Measurements from ENCODE around the gene PAX3. TPM values are rescaled to one million over a fixed set of nuclear protein-coding genes. Genes with fewer than 3 reads are reported as not detected.

PAX3 gene
- total and polyA plus RNA-seq, 2 donors, result 3.3 TPM; not detected in 1

GRCh38 chr2:222318712-222319585 lies 20.2 kb upstream of the PAX3 start:
- Histone ChIP-seq H3K4me3 (ENCODE audit: low read depth, low read length) (peak overlapping the region; percentile 53), H3K4me1 (ENCODE audit: insufficient read depth) (peaks cover 2% of the 10 kb centered on the region), H3K36me3 (ENCODE audit: insufficient read depth) (no peaks in the 10 kb centered on the region), H3K27ac (ENCODE audit: low read depth) (no peak overlapping the region)
- WGBS, result under 1% methylated on average over 102 of the region's 104 CpGs
- no peak for DNase-seq (ENCODE audit: extremely low spot score)

DNA sequence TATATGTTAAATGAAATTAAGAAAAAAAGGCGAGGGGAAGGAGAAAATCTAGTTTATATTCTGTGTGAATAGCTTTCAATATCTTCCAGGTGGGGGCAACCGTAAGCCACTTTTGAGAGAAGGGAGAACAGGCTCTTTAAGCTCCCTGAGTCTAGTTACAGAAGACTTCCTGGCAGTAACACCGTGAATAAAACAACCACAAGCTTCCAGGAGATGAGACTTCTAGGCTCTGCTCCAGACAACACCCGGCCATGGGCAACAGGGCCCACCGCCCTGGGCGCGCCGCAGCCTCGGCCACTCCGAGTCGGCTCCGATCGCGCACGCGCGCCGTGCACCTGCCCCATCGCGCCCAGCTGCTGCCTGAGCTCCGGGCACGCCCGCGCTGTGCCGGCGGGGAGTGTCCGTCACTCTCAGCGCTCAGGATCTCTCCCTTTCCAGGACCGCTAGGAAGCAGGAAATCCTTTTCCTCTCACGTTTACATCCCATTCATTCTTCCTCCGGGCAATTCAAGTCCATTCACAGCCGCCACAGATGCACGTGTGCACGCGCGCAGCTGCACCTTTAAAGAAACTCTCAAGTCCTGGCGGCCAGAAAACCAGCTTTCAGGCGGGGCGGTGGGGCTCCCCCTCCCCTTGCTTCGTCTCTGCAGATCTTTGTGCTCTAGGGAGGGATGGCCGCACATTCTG lies 19.4 kb upstream of the PAX3 start:
- DNase-seq (ENCODE audit: extremely low spot score), result no peak
- Histone ChIP-seq H3K27ac (ENCODE audit: low read depth) (no peak overlapping the region), H3K36me3 (ENCODE audit: insufficient read depth) (no peaks in the 10 kb centered on the region), H3K4me1 (ENCODE audit: insufficient read depth) (peaks cover 2% of the 10 kb centered on the region), H3K4me3 (ENCODE audit: low read depth, low read length) (peak overlapping the region; percentile 12)
- WGBS, result under 1% methylated on average over 41 of the region's 41 CpGs

DNA sequence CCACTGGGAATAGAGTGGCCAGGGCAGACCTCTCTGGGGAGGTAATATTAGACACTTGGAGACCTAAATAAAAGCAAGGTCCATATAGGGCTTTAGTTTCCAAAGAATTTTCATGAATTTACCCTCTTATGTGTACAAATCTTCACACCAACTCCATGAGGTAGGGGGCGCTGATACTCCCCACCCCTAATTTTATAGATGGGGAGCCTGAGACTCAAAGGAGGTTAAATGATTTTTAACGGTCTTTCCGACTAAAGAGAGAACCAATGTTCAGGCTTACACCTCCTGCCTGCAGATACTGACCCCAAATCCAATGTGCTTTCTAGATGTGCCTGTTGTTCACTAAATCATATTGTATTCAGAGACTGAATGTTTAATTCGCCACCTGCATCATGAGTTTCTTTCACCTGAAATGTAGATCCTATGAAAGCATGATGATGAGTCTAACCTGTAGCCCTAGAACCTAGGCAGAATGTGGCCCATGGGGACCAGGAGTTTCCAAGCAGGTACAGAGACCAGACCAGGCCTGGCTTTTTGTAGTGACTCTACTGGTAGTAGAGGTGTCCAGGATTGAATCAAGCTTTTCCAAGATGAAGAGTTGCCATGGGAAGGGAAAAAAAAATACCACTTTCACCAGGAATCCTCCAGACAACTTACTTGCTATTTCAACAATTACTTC lies 16.8 kb upstream of the PAX3 start:
- H3K36me3 ChIP-seq (ENCODE audit: insufficient read depth), result no peaks in the 10 kb centered on the region
- WGBS, result 40% methylated on average over 4 of the region's 4 CpGs
- no peak for DNase-seq (ENCODE audit: extremely low spot score)
- no peak overlapping the region for H3K27ac ChIP-seq (ENCODE audit: low read depth)
- H3K4me1 ChIP-seq (ENCODE audit: insufficient read depth), result peaks cover 2% of the 10 kb centered on the region
- no peak overlapping the region for H3K4me3 ChIP-seq (ENCODE audit: low read depth, low read length)

GRCh38 chr2:222313816-222314215 lies 15.0 kb upstream of the PAX3 start:
- Histone ChIP-seq H3K4me1 (ENCODE audit: insufficient read depth) (no peaks in the 10 kb centered on the region), H3K36me3 (ENCODE audit: insufficient read depth) (no peaks in the 10 kb centered on the region), H3K27ac (ENCODE audit: low read depth) (no peak overlapping the region), H3K4me3 (ENCODE audit: low read depth, low read length) (no peak overlapping the region)
- no peak for DNase-seq (ENCODE audit: extremely low spot score)

DNA sequence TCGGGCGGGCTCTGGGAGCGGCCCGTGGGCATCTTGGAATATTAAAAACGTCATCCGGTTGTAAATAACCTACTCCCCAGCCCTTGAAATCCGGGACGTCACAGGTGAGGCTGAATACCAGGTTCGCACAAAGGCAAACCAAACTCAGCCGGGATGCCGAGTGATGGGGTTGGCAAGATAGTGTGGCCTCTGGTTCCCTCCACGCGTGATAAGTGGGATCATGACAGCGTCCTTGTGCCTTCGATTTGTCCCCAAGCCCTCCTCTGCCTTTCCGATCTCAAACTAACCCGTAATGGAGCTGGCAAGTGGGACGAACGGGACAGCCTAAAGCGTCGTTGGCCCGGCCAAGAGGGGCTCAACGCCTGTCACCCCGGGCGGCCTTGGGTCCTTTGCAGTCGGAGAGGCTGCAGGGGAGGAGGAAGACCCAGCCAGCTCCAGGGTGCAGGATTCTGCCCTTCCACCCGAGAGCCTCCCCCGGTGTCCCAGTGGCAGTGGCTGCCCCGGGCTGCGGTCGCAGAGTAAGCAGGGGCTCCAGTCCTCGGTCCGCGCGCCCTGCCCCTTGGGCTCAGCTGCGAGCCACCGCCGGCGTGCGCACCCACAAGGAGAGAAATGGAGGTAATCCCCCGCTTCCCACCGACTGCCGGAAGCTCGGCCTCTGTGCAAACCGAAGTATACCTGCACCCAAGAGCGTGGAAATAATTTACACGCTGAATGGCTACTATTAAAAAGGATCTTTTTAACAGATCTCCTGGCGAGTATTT lies 13.4 kb upstream of the PAX3 start:
- H3K27ac ChIP-seq (ENCODE audit: low read depth), result no peak overlapping the region
- no peaks in the 10 kb centered on the region for H3K4me1 ChIP-seq (ENCODE audit: insufficient read depth)
- DNase-seq (ENCODE audit: extremely low spot score), result no peak
- 3% methylated on average over 48 of the region's 48 CpGs for WGBS
- H3K36me3 ChIP-seq (ENCODE audit: insufficient read depth), result no peaks in the 10 kb centered on the region
- no peak overlapping the region for H3K4me3 ChIP-seq (ENCODE audit: low read depth, low read length)

DNA sequence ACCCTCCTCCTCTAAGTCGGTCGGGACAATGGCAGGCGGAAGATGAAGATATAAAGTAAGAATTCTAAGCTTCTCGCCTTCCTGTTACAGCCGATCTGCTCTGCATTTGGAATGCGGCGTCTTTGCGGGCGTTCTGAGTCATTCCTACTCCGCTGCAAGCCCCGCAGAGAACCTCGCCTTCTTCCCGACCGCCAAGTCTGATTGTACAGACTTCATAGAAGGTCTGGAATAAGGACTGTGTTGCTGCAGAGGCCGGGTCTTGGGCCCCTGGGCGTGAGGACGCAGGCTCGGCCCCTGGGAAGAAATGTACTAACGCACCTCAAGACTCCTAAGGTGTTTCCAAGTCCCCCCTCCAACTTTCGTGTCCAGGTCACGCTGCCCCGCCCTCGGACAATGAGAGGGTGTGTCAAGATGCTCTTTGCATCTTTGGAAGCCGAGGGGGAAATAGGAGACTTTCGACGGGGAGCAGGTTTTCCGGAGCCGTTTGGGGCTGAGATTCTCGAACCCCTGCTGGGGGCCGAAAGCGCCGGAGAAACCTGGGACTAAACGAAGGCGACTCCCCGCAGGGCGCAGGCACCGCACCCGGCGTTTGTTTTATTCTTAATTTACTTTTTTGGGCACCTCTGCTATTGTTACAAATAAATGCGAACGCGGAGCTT lies 12.7 kb upstream of the PAX3 start:
- WGBS, result 3% methylated on average over 42 of the region's 42 CpGs
- no peaks in the 10 kb centered on the region for H3K36me3 ChIP-seq (ENCODE audit: insufficient read depth)
- no peak overlapping the region for H3K27ac ChIP-seq (ENCODE audit: low read depth)
- no peak overlapping the region for H3K4me3 ChIP-seq (ENCODE audit: low read depth, low read length)
- no peak for DNase-seq (ENCODE audit: extremely low spot score)
- H3K4me1 ChIP-seq (ENCODE audit: insufficient read depth), result no peaks in the 10 kb centered on the region

- 7% methylated on average over 11 of the region's 11 CpGs for WGBS
- Histone ChIP-seq H3K27ac (ENCODE audit: low read depth) (no peak overlapping the region), H3K4me3 (ENCODE audit: low read depth, low read length) (no peak overlapping the region), H3K4me1 (ENCODE audit: insufficient read depth) (no peaks in the 10 kb centered on the region), H3K36me3 (ENCODE audit: insufficient read depth) (no peaks in the 10 kb centered on the region)
- DNase-seq (ENCODE audit: extremely low spot score), result no peak
These were observed 12.0 kb upstream of the PAX3 start for GRCh38 chr2:222310747-222311318.

DNA sequence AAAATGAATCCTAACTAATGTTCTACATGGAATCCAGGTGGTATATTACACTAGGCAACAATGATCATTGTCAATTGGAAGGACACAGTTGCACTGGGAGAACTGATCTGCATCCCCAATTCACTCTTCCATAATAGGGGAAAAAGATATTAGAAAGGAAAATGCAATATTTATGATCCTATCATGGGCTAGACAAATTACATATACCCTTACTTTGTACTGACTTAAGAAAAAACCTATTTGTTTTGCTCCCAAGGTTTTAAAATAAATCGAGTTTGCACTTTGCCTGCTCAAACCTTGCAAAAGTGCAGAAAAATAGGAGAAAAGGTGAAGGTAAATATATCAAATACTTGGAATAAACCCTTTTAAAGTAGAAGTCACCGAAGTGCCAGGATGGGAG lies 11.0 kb upstream of the PAX3 start:
- H3K4me3 ChIP-seq (ENCODE audit: low read depth, low read length), result no peak overlapping the region
- 14% methylated on average over 2 of the region's 2 CpGs for WGBS
- H3K36me3 ChIP-seq (ENCODE audit: insufficient read depth), result no peaks in the 10 kb centered on the region
- H3K27ac ChIP-seq (ENCODE audit: low read depth), result no peak overlapping the region
- DNase-seq (ENCODE audit: extremely low spot score), result no peak
- peaks cover 1% of the 10 kb centered on the region for H3K4me1 ChIP-seq (ENCODE audit: insufficient read depth)

- Histone ChIP-seq H3K27ac (ENCODE audit: low read depth) (no peak overlapping the region), H3K4me3 (ENCODE audit: low read depth, low read length) (no peak overlapping the region), H3K36me3 (ENCODE audit: insufficient read depth) (no peaks in the 10 kb centered on the region), H3K4me1 (ENCODE audit: insufficient read depth) (peaks cover 1% of the 10 kb centered on the region)
- 9% methylated on average over 1 of the region's 1 CpG for WGBS
- DNase-seq (ENCODE audit: extremely low spot score), result no peak
These were observed 10.6 kb upstream of the PAX3 start for GRCh38 chr2:222309361-222309760.

DNA sequence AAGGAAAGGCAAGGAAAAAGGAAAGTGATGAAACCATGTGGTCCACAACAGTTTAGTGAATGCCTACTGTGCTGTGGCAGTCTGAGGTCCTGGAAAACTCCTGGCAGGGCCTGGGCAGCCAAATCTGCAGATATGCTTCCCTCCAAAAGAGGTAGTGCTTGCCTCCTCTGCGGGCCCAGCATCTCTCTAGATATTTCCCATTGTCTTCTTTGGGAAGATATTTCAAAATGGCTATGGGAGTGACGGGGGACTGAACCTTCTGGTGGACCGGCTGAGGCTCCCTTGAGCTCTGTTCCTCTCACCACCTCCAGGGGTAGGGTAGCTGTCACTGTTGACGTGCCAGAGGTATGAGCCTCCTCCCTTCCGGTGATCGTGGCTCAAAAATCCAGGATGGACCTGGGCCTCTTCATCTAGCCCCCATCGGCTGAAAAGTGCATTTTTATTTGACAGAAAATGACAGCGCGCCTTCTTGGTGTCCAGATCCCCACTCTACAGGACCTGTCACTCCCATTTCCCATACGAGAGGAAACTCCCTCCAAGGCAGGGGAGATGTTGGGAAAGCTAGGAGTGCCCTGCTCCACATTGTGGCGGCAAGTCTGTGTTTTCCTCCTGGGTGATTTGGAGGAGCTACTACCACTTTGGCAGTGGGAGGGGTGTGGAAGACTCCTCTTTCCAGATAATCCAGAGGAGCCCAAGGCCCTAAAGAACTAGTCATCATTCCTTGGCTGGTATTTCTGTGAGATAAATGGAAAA lies 9.4 kb upstream of the PAX3 start:
- Histone ChIP-seq H3K4me3 (ENCODE audit: low read depth, low read length) (no peak overlapping the region), H3K27ac (ENCODE audit: low read depth) (no peak overlapping the region), H3K36me3 (ENCODE audit: insufficient read depth) (no peaks in the 10 kb centered on the region), H3K4me1 (ENCODE audit: insufficient read depth) (peaks cover 1% of the 10 kb centered on the region)
- 8% methylated on average over 11 of the region's 11 CpGs for WGBS
- DNase-seq (ENCODE audit: extremely low spot score), result no peak

- WGBS, result 3% methylated on average over 34 of the region's 34 CpGs
- H3K36me3 ChIP-seq (ENCODE audit: insufficient read depth), result no peaks in the 10 kb centered on the region
- DNase-seq (ENCODE audit: extremely low spot score), result no peak
- H3K27ac ChIP-seq (ENCODE audit: low read depth), result no peak overlapping the region
- no peak overlapping the region for H3K4me3 ChIP-seq (ENCODE audit: low read depth, low read length)
- peaks cover 1% of the 10 kb centered on the region for H3K4me1 ChIP-seq (ENCODE audit: insufficient read depth)
These were observed 8.5 kb upstream of the PAX3 start for GRCh38 chr2:222307143-222307756.
